ENCODE results near the gene LAG3.

LAG3 gene

DNA sequence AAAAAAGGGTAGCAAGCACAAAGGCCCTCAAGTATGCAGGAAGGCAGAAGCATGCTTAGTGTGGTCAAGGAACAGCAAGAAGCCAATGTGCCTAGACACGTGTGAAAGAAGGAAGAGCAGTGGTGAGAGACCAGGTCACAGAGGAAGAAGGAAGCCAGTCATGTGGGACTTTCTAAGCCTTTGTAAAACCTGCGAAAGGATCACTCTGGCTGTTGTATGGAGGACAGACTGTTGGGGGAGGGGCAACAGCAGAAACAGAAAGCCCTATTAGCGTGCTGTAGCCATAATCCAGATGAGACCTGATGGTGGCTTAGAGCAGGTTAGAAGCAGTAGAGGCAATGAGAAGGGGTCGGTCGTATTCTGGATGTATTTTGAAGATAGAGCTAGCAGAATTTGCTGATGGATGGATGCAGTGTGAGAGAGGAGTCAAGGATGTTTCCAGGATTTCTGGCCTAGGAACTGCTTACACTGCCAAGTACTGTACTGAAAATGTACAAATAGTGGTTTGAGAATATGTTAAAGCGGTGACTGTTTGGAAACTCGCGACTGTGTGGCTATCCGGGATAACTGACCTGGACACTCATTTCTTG, 13.7 kb upstream of the LAG3 start:
- TF ChIP-seq, protein P1, sequence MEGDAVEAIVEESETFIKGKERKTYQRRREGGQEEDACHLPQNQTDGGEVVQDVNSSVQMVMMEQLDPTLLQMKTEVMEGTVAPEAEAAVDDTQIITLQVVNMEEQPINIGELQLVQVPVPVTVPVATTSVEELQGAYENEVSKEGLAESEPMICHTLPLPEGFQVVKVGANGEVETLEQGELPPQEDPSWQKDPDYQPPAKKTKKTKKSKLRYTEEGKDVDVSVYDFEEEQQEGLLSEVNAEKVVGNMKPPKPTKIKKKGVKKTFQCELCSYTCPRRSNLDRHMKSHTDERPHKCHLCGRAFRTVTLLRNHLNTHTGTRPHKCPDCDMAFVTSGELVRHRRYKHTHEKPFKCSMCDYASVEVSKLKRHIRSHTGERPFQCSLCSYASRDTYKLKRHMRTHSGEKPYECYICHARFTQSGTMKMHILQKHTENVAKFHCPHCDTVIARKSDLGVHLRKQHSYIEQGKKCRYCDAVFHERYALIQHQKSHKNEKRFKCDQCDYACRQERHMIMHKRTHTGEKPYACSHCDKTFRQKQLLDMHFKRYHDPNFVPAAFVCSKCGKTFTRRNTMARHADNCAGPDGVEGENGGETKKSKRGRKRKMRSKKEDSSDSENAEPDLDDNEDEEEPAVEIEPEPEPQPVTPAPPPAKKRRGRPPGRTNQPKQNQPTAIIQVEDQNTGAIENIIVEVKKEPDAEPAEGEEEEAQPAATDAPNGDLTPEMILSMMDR (IDR thresholded peaks at IDR 0.05) = no peak

DNA sequence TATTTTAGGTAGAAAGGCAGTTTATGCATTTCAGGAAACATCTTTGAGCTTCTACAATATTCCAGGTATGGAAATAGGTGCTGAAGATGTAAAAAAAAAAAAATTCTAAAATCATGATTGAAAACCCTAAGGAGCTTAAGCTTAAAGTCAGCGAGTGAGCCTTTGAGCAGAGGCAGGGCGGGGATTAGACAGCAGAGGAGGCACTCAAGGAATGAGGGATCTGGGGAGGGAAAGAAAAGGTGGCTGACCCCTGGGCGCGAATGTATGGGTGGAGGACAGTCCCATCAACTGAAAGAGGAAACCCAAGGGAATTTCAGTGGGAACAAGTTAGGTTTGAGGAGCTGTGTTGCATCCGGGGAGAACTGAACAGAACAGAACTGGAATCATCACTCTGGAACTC, 12.6 kb upstream of the LAG3 start:
- TF ChIP-seq, protein P1 (IDR thresholded peaks at IDR 0.05) = no peak

DNA sequence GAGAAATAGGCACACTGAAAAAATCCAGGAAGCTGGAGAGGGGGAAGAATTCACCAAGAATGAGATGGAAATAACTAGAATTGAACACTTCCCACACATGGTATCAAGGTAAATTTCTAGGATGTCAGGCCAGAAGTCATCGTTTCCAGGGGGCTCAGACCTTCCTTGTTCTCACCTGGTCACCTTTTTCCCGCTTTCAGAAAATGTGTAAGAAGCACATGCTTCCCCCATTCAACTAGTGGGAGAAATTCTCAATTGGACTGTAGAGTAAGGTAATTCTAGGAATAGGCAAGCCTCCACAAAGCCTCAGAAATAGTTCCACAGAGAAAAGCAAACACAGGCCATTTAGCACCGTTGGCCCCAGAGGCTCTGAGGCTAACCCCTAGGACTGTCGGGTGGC, 8.9 kb upstream of the LAG3 start:
- TF ChIP-seq, protein P1 (IDR thresholded peaks at IDR 0.05) = no peak

DNA sequence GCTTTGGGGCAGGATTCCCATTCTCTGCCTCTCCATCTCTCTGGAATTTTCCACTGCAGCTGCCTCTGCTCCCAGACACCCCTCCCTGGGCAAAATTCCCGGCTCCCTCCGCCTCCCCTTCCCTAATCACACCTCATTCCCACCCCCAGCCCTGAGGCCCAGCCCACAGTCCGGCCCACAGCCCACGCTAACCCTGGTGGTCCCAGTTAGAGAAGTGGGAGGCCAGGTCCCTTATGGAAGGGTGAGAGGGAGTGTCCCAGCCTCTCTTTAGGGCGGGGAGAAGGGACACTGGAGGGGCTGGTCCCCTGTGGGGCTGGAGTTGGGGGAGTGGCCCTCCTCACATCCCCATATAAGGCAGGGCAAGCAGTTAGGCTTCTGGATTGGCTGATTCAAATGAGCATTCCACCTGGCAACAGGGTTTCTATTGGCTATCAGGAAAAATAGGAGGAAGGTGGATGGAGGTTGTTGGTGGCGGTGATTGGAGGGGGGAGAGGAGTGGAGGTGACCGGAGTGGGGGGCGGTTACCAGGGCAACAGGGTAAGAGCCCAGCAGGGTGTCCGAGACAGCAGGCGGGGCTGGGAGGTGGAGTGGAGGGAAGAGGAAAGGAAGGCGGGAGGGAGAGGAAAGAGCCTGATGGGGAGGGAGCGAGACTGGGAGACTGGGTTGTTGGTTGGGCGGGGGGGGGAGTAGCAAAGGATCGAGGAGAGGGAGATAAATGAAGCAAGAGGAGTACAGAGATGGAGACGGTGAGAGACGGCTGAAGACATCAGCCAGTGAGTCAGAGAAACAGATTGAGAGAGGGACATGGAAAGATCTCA, 8.1 kb upstream of the LAG3 start:
- TF ChIP-seq, protein P1 (IDR thresholded peaks at IDR 0.05) = no peak

DNA sequence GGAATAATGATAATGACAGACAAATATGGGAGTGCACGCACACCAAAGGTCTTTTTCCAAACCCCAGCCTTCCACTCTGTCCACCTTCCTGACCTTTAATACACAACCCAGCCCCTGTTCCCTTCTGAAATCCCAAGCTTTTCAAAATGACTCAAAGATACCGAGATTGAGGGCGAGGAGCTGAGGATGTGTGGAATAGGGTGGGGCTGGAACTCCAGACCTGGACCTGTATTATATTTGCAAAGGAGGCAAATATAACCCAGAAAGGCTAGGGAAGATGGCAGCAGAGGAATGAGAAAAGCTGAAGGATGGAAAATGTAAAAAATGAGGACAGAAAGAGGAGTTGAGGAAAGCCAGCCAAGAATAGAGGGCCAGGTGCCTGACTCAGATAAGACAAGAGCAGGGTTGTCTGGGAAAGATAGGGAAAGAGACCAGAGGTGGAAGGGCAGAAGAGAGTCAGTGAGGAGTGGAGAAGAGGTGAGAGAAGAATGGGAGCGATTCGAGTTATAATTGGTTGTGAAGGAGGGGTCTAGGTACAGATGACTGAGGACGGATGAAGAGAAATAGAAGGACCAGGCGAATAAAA, 7.2 kb upstream of the LAG3 start:
- TF ChIP-seq, protein P1 (IDR thresholded peaks at IDR 0.05) = no peak

DNA sequence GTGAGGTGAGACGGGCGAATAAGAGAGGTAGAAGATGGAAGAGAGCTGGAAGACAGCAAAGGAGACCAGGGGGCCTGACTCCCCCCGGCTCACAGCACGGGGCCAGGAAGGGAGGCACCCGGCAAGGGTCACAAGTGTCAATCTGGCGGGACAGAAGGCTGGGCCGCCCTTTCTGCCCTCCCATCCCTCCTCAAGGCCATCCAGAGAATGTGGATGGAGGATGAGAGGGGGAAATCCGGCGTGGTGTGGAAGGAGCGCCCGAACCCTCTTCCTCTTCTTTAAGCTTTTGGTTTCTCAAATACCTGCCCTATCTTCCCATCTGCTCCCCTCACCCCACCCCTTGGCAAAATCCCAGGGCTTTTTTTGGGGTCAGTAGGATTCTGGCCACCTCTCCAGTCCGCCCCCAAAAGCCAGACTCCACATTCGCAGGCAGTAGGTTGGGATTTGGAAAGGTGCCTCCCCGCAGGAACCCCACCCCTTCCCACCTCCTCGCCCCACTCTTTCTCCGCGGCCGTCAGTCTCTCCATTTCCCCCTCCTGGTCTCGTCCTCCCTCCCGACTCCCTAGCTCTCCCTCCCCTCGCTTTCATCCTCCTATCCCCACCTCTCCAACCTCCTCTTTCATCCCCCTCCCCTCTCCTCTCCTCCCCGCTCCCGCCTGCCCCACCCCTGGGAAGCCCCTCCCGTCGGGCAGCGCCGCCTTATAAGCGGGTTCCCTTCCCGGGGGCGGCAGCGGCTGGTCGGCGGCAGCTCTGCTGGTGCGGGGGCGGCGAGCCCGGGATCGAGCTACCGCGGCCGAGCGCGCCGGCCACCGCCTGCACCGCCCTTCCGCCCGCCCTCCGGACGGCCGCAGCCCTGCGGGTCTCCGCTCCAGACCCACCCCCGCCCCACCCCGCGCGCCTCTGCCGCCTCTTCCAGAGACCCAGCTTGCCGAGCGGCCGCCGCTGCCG, 6.4 kb upstream of the LAG3 start, which contains the start of gene PTMS:
Gene PTMS (plus strand): TSS at position 730 of the 948 bp plus-strand sequence. CDS start 343 bp downstream, outside the sequence.
- TF ChIP-seq, protein P1 (IDR thresholded peaks at IDR 0.05) = no peak

All from LNCAP (cell line).